IMR-90 (cell line): ENCODE data around the gene SNX25. TPM values are rescaled to one million over a fixed set of nuclear protein-coding genes. Genes with fewer than 3 reads are reported as not detected.

Experiments
- ATAC-seq: fragments of 200-7000 bp; cut with Tn5 transposase; 2 replicates; pipeline ENCODE4 v1.9.1; 2020; ENCODE audit warnings: low read depth, mild to moderate bottlenecking, moderate library complexity
- BruUV-seq: library from RNA; stranded (reverse); fragments of 400-500 nt; replicated peaks from 2 replicates; lab custom pipeline; 2021; lab: Mats Ljungman, UMichigan
- CTCF ChIA-PET: fragments of 300-600 bp; formaldehyde crosslinking; extraction: SDS; loops from one replicate; lab custom pipeline; 2021; ENCODE audit warnings: antibody characterized with exemption; lab: Yijun Ruan, JAX
- POLR2A ChIA-PET: fragments of 300-600 bp; sonication (Branson Sonifier 250); formaldehyde crosslinking; loops from one replicate; lab custom pipeline; 2022; ENCODE audit warnings: antibody characterized with exemption; ENCODE audit not compliant: unreplicated experiment; lab: Charles Lee
- DNase-seq: peaks from one replicate; pipeline ENCODE4 v3.0.0; 2013
- H2AFZ ChIP-seq: replicated peaks from 2 replicates; pipeline ENCODE3; 2013; ENCODE audit warnings: low read length, mild to moderate bottlenecking; ENCODE audit not compliant: poor library complexity
- H2AK5ac ChIP-seq: 2 replicates; pipeline ENCODE4 v1.6.1; 2013; ENCODE audit warnings: low read depth, low read length, inconsistent platforms
- H2AK9ac ChIP-seq: replicated peaks from 2 replicates; pipeline ENCODE3; 2013; ENCODE audit warnings: mild to moderate bottlenecking, low read depth, low read length, moderate library complexity; ENCODE audit not compliant: poor library complexity
- H2BK120ac ChIP-seq: 2 replicates; pipeline ENCODE4 v1.6.1; 2013; ENCODE audit warnings: low read depth, low read length, inconsistent platforms
- H2BK15ac ChIP-seq: 3 replicates; pipeline ENCODE4 v1.6.1; 2013; ENCODE audit warnings: low read depth, low read length, inconsistent platforms
- H2BK20ac ChIP-seq: 2 replicates; pipeline ENCODE4 v1.6.1; 2013; ENCODE audit warnings: low read depth, mild to moderate bottlenecking, inconsistent platforms, low read length, moderate library complexity
- H2BK5ac ChIP-seq: 2 replicates; pipeline ENCODE4 v1.6.1; 2013; ENCODE audit warnings: mild to moderate bottlenecking, low read depth, low read length, inconsistent platforms; ENCODE audit not compliant: poor library complexity, severe bottlenecking
- H3K14ac ChIP-seq: replicated peaks from 2 replicates; pipeline ENCODE4 v1.6.1; 2013; ENCODE audit warnings: low read depth, low read length, inconsistent platforms
- H3K18ac ChIP-seq: 2 replicates; pipeline ENCODE4 v1.6.1; 2013; ENCODE audit warnings: low read depth, low read length, control low read depth
- H3K23ac ChIP-seq: 2 replicates; pipeline ENCODE4 v1.6.1; 2013; ENCODE audit warnings: low read depth, low read length, inconsistent platforms
- H3K27ac ChIP-seq: 2 replicates; pipeline ENCODE4 v1.5.1; 2013; ENCODE audit warnings: mild to moderate bottlenecking, control low read depth, low read length; ENCODE audit not compliant: insufficient read depth
- H3K27me3 ChIP-seq: 2 replicates; pipeline ENCODE4 v1.6.1; 2013; ENCODE audit warnings: low read length; ENCODE audit not compliant: control insufficient read depth, insufficient read depth
- H3K36me3 ChIP-seq: 2 replicates; pipeline ENCODE4 v1.6.1; 2013; ENCODE audit warnings: low read length, mixed read lengths; ENCODE audit not compliant: control insufficient read depth, insufficient read depth
- H3K4ac ChIP-seq: 2 replicates; pipeline ENCODE4 v1.6.1; 2013; ENCODE audit warnings: low read depth, low read length, inconsistent platforms
- H3K4me1 ChIP-seq: 2 replicates; pipeline ENCODE4 v1.6.1; 2013; ENCODE audit warnings: low read length, mixed read lengths; ENCODE audit not compliant: control insufficient read depth, insufficient read depth
- H3K4me2 ChIP-seq: 2 replicates; pipeline ENCODE4 v1.6.1; 2013; ENCODE audit warnings: low read depth, mild to moderate bottlenecking, control low read depth, low read length, moderate library complexity
- H3K4me3 ChIP-seq: 2 replicates; pipeline ENCODE4 v1.5.1; 2013; ENCODE audit warnings: low read depth, mild to moderate bottlenecking, control low read depth, low read length, moderate library complexity; ENCODE audit not compliant: insufficient read depth
- H3K56ac ChIP-seq: 2 replicates; pipeline ENCODE4 v1.6.1; 2013; ENCODE audit warnings: low read length, inconsistent platforms; ENCODE audit not compliant: insufficient read depth; ENCODE audit errors: extremely low read depth
- H3K79me1 ChIP-seq, 2 experiments: 2 replicates each; pipeline ENCODE4 v1.6.1; 2013; ENCODE audit warnings: low read length in 2 of 2, inconsistent platforms in 1 of 2, low read depth in 1 of 2
- H3K9ac ChIP-seq: 2 replicates; pipeline ENCODE4 v1.6.1; 2013; ENCODE audit warnings: low read depth, low read length, control low read depth
- H3K9me1 ChIP-seq: 2 replicates; pipeline ENCODE4 v1.6.1; 2013; ENCODE audit warnings: low read length, inconsistent platforms; ENCODE audit not compliant: insufficient read depth
- H3K9me3 ChIP-seq: 2 replicates; pipeline ENCODE4 v1.6.1; 2013; ENCODE audit warnings: low read length; ENCODE audit not compliant: control insufficient read depth, insufficient read depth
- H4K20me1 ChIP-seq: 2 replicates; pipeline ENCODE4 v1.6.1; 2013; ENCODE audit warnings: low read length, inconsistent platforms; ENCODE audit not compliant: insufficient read depth
- H4K5ac ChIP-seq: 2 replicates; pipeline ENCODE4 v1.6.1; 2013; ENCODE audit warnings: mild to moderate bottlenecking, low read depth, low read length, control low read depth
- H4K8ac ChIP-seq, 2 experiments: 2 replicates each; pipeline ENCODE4 v1.6.1; 2013; ENCODE audit warnings: low read depth in 2 of 2, low read length in 2 of 2, control low read depth in 1 of 2, inconsistent platforms in 1 of 2
- H4K91ac ChIP-seq: 2 replicates; pipeline ENCODE4 v1.6.1; 2013; ENCODE audit warnings: low read depth, low read length, inconsistent platforms; ENCODE audit not compliant: insufficient read depth
- BHLHE40 ChIP-seq: fragments of 150-350 bp; IDR thresholded peaks from 2 replicates; pipeline ENCODE4 v1.6.1; 2016; ENCODE audit warnings: mild to moderate bottlenecking, low read depth, low read length
- ELK1 ChIP-seq: fragments of 150-350 bp; IDR thresholded peaks from 2 replicates; pipeline ENCODE4 v1.6.1; 2016; ENCODE audit warnings: low read depth, mild to moderate bottlenecking, low read length, moderate library complexity, borderline replicate concordance
- FOS ChIP-seq: fragments of 150-350 bp; IDR thresholded peaks from 2 replicates; pipeline ENCODE4 v1.6.1; 2016; ENCODE audit warnings: low read depth, low read length
- MAFK ChIP-seq: IDR thresholded peaks from 2 replicates; pipeline ENCODE4 v1.6.1; 2012; ENCODE audit warnings: low read depth, low read length, improper control_type of control experiment
- MXI1 ChIP-seq: IDR thresholded peaks from 2 replicates; pipeline ENCODE4 v1.6.1; 2012; ENCODE audit warnings: low read depth, mild to moderate bottlenecking, low read length, moderate library complexity, borderline replicate concordance
- POLR2A ChIP-seq: IDR thresholded peaks from 2 replicates; pipeline ENCODE4 v1.6.1; 2012; ENCODE audit warnings: mild to moderate bottlenecking, low read depth, low read length
- RFX5 ChIP-seq: IDR thresholded peaks from 2 replicates; pipeline ENCODE4 v1.8.0; 2012; ENCODE audit warnings: low read depth, mild to moderate bottlenecking, low read length, moderate library complexity
- SMC3 ChIP-seq: fragments of 150-350 bp; IDR thresholded peaks from 2 replicates; pipeline ENCODE4 v1.6.1; 2016; ENCODE audit warnings: low read depth, mild to moderate bottlenecking, antibody characterized with exemption, low read length, moderate library complexity
- USF2 ChIP-seq: fragments of 150-350 bp; IDR thresholded peaks from 2 replicates; pipeline ENCODE4 v1.6.1; 2017; ENCODE audit warnings: mild to moderate bottlenecking, antibody characterized with exemption, low read length, low read depth
- WGBS, 2 experiments: methylation state at CpG; one replicate each; pipeline versions ENCODE4 v1.1.5 to v1.1.7; 2013; ENCODE audit warnings: missing lambda C conversion rate in 2 of 2; ENCODE audit not compliant: insufficient read length in 1 of 2; ENCODE audit errors: extremely low coverage in 2 of 2; 5-methylcytosine and 5-hydroxymethylcytosine counted together
- dilution Hi-C: fragments of 300-500 bp; cut with HindIII; formaldehyde crosslinking; loops from one replicate; pipeline ENCODE4 v1.14.3; 2018; ENCODE audit warnings: low sequenced_read_pairs; ENCODE audit not compliant: unreplicated experiment
- in situ Hi-C: fragments of 300-500 bp; cut with MboI; formaldehyde crosslinking; loops from 3 replicates; pipeline ENCODE4 v1.14.3; 2019; ENCODE audit warnings: low sequenced_read_pairs, inconsistent platforms, mixed read lengths
- intact Hi-C: fragments of 100-400 bp; cut with micrococcal nuclease; formaldehyde crosslinking; loops from 2 replicates; pipeline ENCODE4 v1.10.0; 2022
- polyA plus RNA-seq, 3 experiments: library from polyadenylated mRNA; depleted of rRNA; stranded (reverse); fragments of >200 nt; gene quantifications; 2 replicates each; pipeline ENCODE4 v1.2.3, GENCODE V29; 2012; ENCODE audit warnings: low replicate concordance in 1 of 3
- total RNA-seq: library from RNA; depleted of rRNA; stranded (reverse); fragments of >200 nt; gene quantifications from 2 replicates; pipeline ENCODE4 v1.2.3, GENCODE V29; 2012

Gene SNX25
- total and polyA plus RNA-seq, 2 of the 4 experiments (the other 2 are of a cell fraction): 11.4 to 28.3 TPM

- Histone ChIP-seq H3K9me3 (no peaks in the 10 kb centered on the region; the same call in 1 of the 2 replicates), H4K91ac (no peak overlapping the region), H3K79me1 (no peaks in the 10 kb centered on the region; a peak in 1 of 4 replicates), H2BK120ac (no peak overlapping the region), H2AK9ac (no peak overlapping the region), H4K20me1 (no peaks in the 10 kb centered on the region), H3K36me3 (peaks cover 6% of the 10 kb centered on the region), H3K4ac (no peak overlapping the region), H3K27ac (no peak overlapping the region), H3K18ac (no peak overlapping the region), H2AFZ (no peak overlapping the region), H3K4me1 (peaks cover 5% of the 10 kb centered on the region; the same call in 1 of the 2 replicates), H3K4me3 (no peak overlapping the region), H2AK5ac (no peak overlapping the region), H3K14ac (no peak overlapping the region), H3K9ac (no peak overlapping the region), H4K8ac (no peak overlapping the region), H3K56ac (no peak overlapping the region), H3K27me3 (no peaks in the 10 kb centered on the region), H4K5ac (no peak overlapping the region), H2BK15ac (no peak overlapping the region), H2BK20ac (no peak overlapping the region), H3K23ac (no peak overlapping the region), H3K4me2 (no peak overlapping the region), H2BK5ac (no peak overlapping the region), H3K9me1 (no peaks in the 10 kb centered on the region; the same call in 1 of the 2 replicates)
- CTCF ChIA-PET: no interaction called here
- TF ChIP-seq USF2 (no peak), MAFK (no peak), BHLHE40 (no peak), POLR2A (no peak), RFX5 (no peak), MXI1 (no peak), FOS (no peak), SMC3 (no peak), ELK1 (no peak)
- BruUV-seq: no TSS peak
- dilution Hi-C loops (no loop called here), intact Hi-C loops (no loop called here), in situ Hi-C loops (no loop called here)
- POLR2A ChIA-PET: no interaction called here
- DNase-seq (no peak), ATAC-seq (no peak)
- no CpG with 5 or more reads among the region's 2 CpGs for WGBS, 2 experiments
Measured at GRCh38 chr4:185341377-185341776, 132.0 kb downstream of the SNX25 start.
